ENCODE measurements around the gene PTAR1.

The PTAR1 gene

DNA sequence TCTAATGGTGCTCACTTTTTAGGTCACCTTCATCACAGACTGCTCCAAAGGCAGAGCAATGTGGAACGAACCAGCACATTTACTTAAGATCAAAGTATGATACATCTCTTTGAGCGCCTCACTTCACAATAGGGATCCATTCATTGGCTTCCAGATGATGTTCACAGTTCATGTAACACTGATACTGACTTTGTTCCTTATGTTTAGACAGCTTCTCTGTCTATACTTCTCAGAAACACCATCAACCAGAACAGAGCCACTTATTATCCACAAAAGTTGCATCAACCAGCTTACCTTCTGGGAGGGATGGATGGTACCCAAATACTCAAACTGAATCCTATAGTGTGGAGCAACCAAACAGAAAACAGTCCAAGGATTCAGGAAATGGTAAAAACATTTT, 4.6 kb downstream of the PTAR1 start:
- no peak for TF ChIP-seq Cebpa-rat (IDR thresholded peaks at IDR 0.05)
- H3K4me1 ChIP-seq = peaks cover 20% of the 10 kb centered on the region
- H3K4me3 ChIP-seq = no peak overlapping the region
- H3K9ac ChIP-seq = no peak overlapping the region
- no peaks in the 10 kb centered on the region for H3K9me3 ChIP-seq
- H3K36me3 ChIP-seq = peaks cover 32% of the 10 kb centered on the region
- no peaks in the 10 kb centered on the region for H3K27me3 ChIP-seq
- H3K4me2 ChIP-seq = no peak overlapping the region
- H3K27ac ChIP-seq = no peak overlapping the region
- H4K20me1 ChIP-seq = peaks cover 70% of the 10 kb centered on the region

DNA sequence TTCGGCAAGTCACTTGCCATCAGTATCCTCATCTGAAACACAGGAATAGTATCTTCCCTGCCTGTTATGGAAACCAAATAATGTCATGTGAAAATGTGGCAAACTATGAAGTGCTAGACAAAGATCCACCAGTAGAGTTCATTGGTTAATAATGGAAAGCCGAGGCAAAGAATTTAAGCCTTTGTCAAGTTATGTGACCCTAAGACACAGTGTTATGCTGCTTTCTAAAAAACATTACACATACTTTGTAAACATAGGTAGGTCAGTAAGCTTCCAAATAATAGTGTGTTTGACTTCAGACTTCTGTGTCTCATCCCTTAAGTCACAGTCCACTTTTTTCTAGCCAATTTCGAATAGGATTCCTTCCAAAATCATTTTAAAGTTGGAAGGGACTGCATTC, 6.0 kb downstream of the PTAR1 start:
- no peaks in the 10 kb centered on the region for H3K27me3 ChIP-seq
- H3K4me2 ChIP-seq = no peak overlapping the region
- H4K20me1 ChIP-seq = peaks cover 84% of the 10 kb centered on the region
- H3K4me1 ChIP-seq = peaks cover 32% of the 10 kb centered on the region
- H3K36me3 ChIP-seq = peaks cover 39% of the 10 kb centered on the region
- H3K4me3 ChIP-seq = no peak overlapping the region
- H3K27ac ChIP-seq = no peak overlapping the region
- H3K9ac ChIP-seq = no peak overlapping the region
- no peak for TF ChIP-seq Cebpa-rat (IDR thresholded peaks at IDR 0.05)
- no peaks in the 10 kb centered on the region for H3K9me3 ChIP-seq

DNA sequence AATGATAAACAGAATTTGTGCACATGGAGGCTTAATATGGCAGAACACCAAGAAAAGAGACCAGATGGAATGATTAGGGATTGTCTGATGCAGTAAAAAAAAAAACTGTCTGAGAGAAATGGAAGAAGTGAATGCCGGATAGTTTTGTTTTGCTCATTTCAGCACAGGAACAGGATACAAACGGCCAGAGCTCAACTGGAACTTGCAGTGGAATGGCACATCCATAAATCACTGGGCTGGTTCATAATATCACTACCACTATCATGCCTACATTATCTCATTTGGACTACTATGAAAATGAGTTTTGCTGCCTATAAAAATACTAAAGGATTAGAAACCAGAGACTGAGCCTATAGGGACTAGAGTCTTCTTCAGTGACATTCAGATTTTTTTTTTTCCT, 9.7 kb downstream of the PTAR1 start:
- peaks cover 46% of the 10 kb centered on the region for H3K4me1 ChIP-seq
- no peak overlapping the region for H3K4me2 ChIP-seq
- H3K27ac ChIP-seq = no peak overlapping the region
- no peak overlapping the region for H3K4me3 ChIP-seq
- peaks cover 56% of the 10 kb centered on the region for H3K36me3 ChIP-seq
- no peaks in the 10 kb centered on the region for H3K27me3 ChIP-seq
- TF ChIP-seq Cebpa-rat (IDR thresholded peaks at IDR 0.05) = no peak
- H4K20me1 ChIP-seq = peaks cover 99% of the 10 kb centered on the region
- H3K9me3 ChIP-seq = no peaks in the 10 kb centered on the region
- H3K9ac ChIP-seq = no peak overlapping the region

- Histone ChIP-seq H4K20me1 (peaks cover 81% of the 10 kb centered on the region), H3K27ac (peak overlapping the region; percentile 30; the same call in 1 of the 2 replicates), H3K4me3 (no peak overlapping the region), H3K9ac (no peak overlapping the region), H3K4me2 (peak overlapping the region; percentile 54), H3K27me3 (no peaks in the 10 kb centered on the region), H3K9me3 (no peaks in the 10 kb centered on the region), H3K36me3 (peaks cover 59% of the 10 kb centered on the region), H3K4me1 (peaks cover 46% of the 10 kb centered on the region)
- no peak for TF ChIP-seq Cebpa-rat (IDR thresholded peaks at IDR 0.05)
Observed at GRCh38 chr9:69748304-69748703, 11.5 kb downstream of the PTAR1 start.

DNA sequence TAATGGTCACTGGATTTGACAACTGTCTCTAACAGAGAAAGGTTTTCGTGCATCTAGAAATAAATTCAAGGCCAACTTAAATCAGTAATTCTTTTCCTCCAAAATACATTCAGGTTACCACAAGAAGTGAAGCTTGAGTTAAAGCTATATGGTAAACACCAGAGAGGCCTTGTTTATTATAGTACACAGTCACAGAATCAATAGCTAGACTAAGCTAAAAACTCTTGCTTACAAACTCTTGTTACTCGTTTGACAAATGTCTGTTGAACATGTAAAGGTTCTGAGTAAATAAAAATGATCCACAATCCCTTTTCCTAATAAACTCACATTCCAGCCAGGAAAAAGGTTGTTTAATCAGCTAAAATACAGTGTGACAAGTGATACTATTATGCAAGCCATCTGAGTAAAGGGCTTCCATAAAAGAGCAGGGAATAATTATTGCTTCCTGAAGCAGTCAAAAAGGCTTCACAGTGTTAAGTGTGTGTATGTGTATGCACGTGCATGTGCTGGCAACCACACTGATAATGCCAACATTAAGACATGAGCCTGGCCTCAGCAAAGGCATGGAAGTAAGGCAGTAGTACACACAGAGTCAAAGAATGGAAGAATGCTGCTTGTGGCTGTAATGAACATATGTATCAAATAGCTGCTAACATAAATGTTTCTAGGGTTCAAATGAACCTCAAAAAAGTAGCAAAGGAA, 12.8 kb downstream of the PTAR1 start:
- Histone ChIP-seq H3K9ac (no peak overlapping the region), H3K27ac (0 out of 2 replicates have a peak overlapping the region, but pooled peaks have one; percentile 30), H3K4me2 (peak overlapping the region; percentile 54; the same call in 1 of the 2 replicates), H3K4me1 (peaks cover 46% of the 10 kb centered on the region), H3K27me3 (no peaks in the 10 kb centered on the region), H3K9me3 (no peaks in the 10 kb centered on the region), H3K36me3 (peaks cover 59% of the 10 kb centered on the region), H4K20me1 (peaks cover 74% of the 10 kb centered on the region), H3K4me3 (no peak overlapping the region)
- TF ChIP-seq Cebpa-rat (IDR thresholded peaks at IDR 0.05) = no peak

DNA sequence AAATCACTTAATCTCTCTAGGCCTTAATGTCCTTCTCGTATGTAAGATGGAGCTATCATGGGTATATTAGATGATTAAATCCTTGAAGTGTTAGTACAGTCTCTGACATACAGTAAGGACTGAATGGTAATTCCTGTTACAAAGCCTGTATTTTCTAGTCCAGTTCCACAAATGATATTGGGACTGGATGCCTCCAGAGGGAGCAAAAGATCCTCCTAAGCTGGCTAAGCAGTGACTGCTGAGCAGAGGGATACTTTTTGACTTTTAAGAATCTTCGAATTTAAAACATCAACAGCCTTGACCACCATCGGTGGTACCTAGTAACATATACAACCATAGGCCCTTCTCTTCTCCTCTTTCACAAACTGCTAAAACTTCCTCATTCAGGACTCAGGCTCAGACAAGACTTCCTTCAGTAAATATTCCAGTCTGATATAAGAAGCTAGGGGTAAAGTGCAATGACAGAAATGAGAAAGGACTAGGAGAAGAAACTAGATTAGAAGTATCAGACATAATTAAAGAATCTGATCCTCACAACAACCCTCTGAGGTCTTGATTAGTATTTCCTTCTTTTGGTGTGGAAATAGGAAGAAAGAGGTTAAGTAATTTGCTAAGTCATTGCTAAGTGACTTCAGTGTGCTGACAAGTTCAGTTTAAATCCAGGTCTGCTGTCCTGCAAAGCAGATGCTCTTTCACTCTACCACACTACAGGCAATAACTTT, 13.9 kb downstream of the PTAR1 start:
- H3K4me3 ChIP-seq = no peak overlapping the region
- no peaks in the 10 kb centered on the region for H3K9me3 ChIP-seq
- no peaks in the 10 kb centered on the region for H3K27me3 ChIP-seq
- TF ChIP-seq Cebpa-rat (IDR thresholded peaks at IDR 0.05) = no peak
- H3K9ac ChIP-seq = no peak overlapping the region
- H3K36me3 ChIP-seq = peaks cover 70% of the 10 kb centered on the region
- peak overlapping the region; percentile 20; the same call in 1 of the 2 replicates for H3K4me2 ChIP-seq
- H4K20me1 ChIP-seq = peaks cover 75% of the 10 kb centered on the region
- peak overlapping the region; percentile 14; the same call in 1 of the 2 replicates for H3K27ac ChIP-seq
- peaks cover 46% of the 10 kb centered on the region for H3K4me1 ChIP-seq

DNA sequence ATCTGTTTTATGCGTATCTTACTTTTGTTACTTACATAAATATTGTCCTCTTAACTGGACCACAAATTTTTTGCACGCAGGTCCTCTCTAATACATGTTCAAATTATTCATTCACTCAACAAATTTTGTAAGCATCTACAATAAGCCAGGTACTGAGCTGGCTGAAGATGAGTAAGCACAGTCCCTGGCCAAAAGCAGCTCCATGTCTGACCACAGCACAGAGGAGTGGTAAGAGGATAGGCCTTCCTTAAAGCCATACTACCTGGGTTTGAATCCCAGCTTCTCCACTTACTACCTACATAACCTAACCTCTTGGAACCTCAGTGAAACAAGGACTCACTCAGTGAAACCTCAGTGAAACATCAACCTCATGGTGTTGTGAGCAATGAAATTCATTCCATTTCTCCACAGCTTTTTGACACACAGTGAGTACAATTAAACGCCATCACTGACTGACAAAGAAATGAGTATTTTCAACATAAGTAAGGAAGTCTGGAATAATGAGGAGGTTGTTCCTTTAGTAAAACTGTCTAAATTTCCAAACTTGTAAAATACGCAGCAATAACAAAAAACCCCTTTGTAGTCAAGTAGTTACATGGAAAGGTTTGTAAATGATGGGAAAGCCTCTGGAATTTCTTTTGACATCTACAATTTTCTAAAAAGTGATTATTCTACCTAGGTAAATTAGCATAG, 15.0 kb downstream of the PTAR1 start:
- peaks cover 69% of the 10 kb centered on the region for H3K36me3 ChIP-seq
- H3K9ac ChIP-seq = no peak overlapping the region
- H3K9me3 ChIP-seq = no peaks in the 10 kb centered on the region
- TF ChIP-seq Cebpa-rat (IDR thresholded peaks at IDR 0.05) = no peak
- H3K4me1 ChIP-seq = peaks cover 43% of the 10 kb centered on the region
- H3K4me3 ChIP-seq = no peak overlapping the region
- no peaks in the 10 kb centered on the region for H3K27me3 ChIP-seq
- peaks cover 65% of the 10 kb centered on the region for H4K20me1 ChIP-seq
- H3K27ac ChIP-seq = no peak overlapping the region
- H3K4me2 ChIP-seq = no peak overlapping the region

DNA sequence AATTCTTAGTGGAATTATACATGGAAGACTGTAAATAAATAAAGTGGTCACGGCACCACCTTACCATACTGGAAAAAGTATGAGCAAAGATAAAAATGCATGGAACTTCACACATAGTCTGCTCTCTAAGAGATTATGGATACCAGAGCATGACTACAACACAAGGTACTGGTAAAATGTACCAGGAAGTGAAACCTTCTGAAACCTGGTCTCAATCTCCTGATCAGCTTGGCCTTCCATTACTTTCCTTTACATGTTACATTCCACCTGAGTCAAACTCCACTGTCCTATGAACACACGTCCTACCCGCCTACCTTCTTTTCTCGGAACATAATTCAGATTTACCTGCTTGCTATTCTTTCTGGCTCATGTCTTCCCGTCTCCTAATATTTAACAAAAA, 15.9 kb downstream of the PTAR1 start:
- H3K4me3 ChIP-seq = no peak overlapping the region
- H3K27ac ChIP-seq = no peak overlapping the region
- H3K9ac ChIP-seq = no peak overlapping the region
- no peak for TF ChIP-seq Cebpa-rat (IDR thresholded peaks at IDR 0.05)
- peaks cover 34% of the 10 kb centered on the region for H3K4me1 ChIP-seq
- H3K27me3 ChIP-seq = no peaks in the 10 kb centered on the region
- peaks cover 56% of the 10 kb centered on the region for H4K20me1 ChIP-seq
- peaks cover 73% of the 10 kb centered on the region for H3K36me3 ChIP-seq
- no peaks in the 10 kb centered on the region for H3K9me3 ChIP-seq
- H3K4me2 ChIP-seq = no peak overlapping the region

- no peak overlapping the region for H3K4me3 ChIP-seq
- H3K36me3 ChIP-seq = peaks cover 80% of the 10 kb centered on the region
- no peak overlapping the region for H3K9ac ChIP-seq
- peaks cover 35% of the 10 kb centered on the region for H4K20me1 ChIP-seq
- no peak overlapping the region for H3K4me2 ChIP-seq
- no peak for TF ChIP-seq Cebpa-rat (IDR thresholded peaks at IDR 0.05)
- H3K27ac ChIP-seq = no peak overlapping the region
- H3K4me1 ChIP-seq = peaks cover 9% of the 10 kb centered on the region
- H3K27me3 ChIP-seq = no peaks in the 10 kb centered on the region
- no peaks in the 10 kb centered on the region for H3K9me3 ChIP-seq
Observed at GRCh38 chr9:69740872-69741505, 18.8 kb downstream of the PTAR1 start.
